K562 (cell line): Measurements from ENCODE around the gene BANK1. TPM values are rescaled to one million over a fixed set of nuclear protein-coding genes. Genes with fewer than 3 reads are reported as not detected.

Source experiments
- ATAC-seq: fragments of 200-7000 bp; cut with Tn5 transposase; 3 replicates; pipeline ENCODE4 v1.9.1; 2020; ENCODE audit warnings: moderate library complexity
- BruUV-seq: library from RNA; stranded (reverse); fragments of 400-500 nt; replicated peaks from 2 replicates; lab custom pipeline; 2021; lab: Mats Ljungman, UMichigan
- CTCF ChIA-PET: fragments of 300-600 bp; formaldehyde crosslinking; extraction: SDS; loops from one replicate; lab custom pipeline; 2021; ENCODE audit warnings: low intra/inter-chr PET ratio; lab: Yijun Ruan, JAX
- POLR2A ChIA-PET: fragments of 300-600, 350-650 bp; sonication (Branson Sonifier 250); formaldehyde crosslinking; extraction: SDS; loops from one replicate; lab custom pipeline; 2021; ENCODE audit warnings: antibody characterized with exemption, inconsistent platforms; lab: Yijun Ruan, JAX
- DNase-seq, 4 experiments: peaks; one replicate each; pipeline versions ENCODE4 v3.0.0 to v3.0.0-alpha.2; 2011 to 2018; ENCODE audit warnings: low spot score in 3 of 4, mixed read lengths in 3 of 4; ENCODE audit errors: extremely low read depth in 1 of 4
- FAIRE-seq: peaks from 2 replicates; lab custom pipeline; 2011; peaks lifted over from hg19 to GRCh38; lab: Jason Lieb, UNC
- H2AFZ ChIP-seq: 2 replicates; pipeline ENCODE4 v1.6.0; 2011; ENCODE audit warnings: low read depth, low read length, control low read depth, inconsistent platforms
- H3K27ac ChIP-seq: fragments of 200-600 bp; 3 replicates; pipeline ENCODE4 v1.8.0; 2011; ENCODE audit warnings: low read depth, mild to moderate bottlenecking, control low read depth, inconsistent platforms, low read length, moderate library complexity, mixed read lengths; ENCODE audit errors: extremely low read depth
- H3K27me3 ChIP-seq, 2 experiments: fragments of 300-600 bp in 1 of 2; 2 replicates in 1 of 2; 3 replicates in 1 of 2; pipeline versions ENCODE4 v1.6.0 to v1.8.0; 2011; ENCODE audit warnings: inconsistent platforms in 2 of 2, low read length in 2 of 2, mild to moderate bottlenecking in 1 of 2, mixed read lengths in 1 of 2, moderate library complexity in 1 of 2; ENCODE audit not compliant: control insufficient read depth in 2 of 2, insufficient read depth in 2 of 2
- H3K36me3 ChIP-seq: fragments of 300-600 bp; 3 replicates; pipeline ENCODE4 v1.8.0; 2011; ENCODE audit warnings: mild to moderate bottlenecking, low read length, inconsistent platforms; ENCODE audit not compliant: control insufficient read depth, insufficient read depth
- H3K4me1 ChIP-seq, 2 experiments: fragments of 200-600 bp in 1 of 2; replicated peaks in 1 of 2; 2 replicates in 1 of 2; 3 replicates in 1 of 2; pipeline versions ENCODE4 v1.5.1 to v1.8.0; 2011; ENCODE audit warnings: inconsistent platforms in 2 of 2, low read length in 2 of 2, mild to moderate bottlenecking in 1 of 2, mixed read lengths in 1 of 2, moderate library complexity in 1 of 2; ENCODE audit not compliant: control insufficient read depth in 2 of 2, insufficient read depth in 2 of 2
- H3K4me2 ChIP-seq: 2 replicates; pipeline ENCODE4 v1.6.1; 2011; ENCODE audit warnings: low read length, control low read depth, inconsistent platforms, mixed read lengths; ENCODE audit not compliant: insufficient read depth
- H3K4me3 ChIP-seq: fragments of 200-600 bp; sonication (generic), shearing (Covaris generic); 2 replicates; pipeline ENCODE4 v1.5.1; 2016; ENCODE audit warnings: control low read depth, inconsistent platforms
- H3K79me2 ChIP-seq: fragments of 200-600 bp; 3 replicates; pipeline ENCODE4 v1.8.0; 2011; ENCODE audit warnings: low read length, inconsistent platforms; ENCODE audit not compliant: control insufficient read depth, insufficient read depth
- H3K9ac ChIP-seq, 2 experiments: 2 replicates each; pipeline versions ENCODE4 v1.6.0 to v1.6.1; 2011; ENCODE audit warnings: low read depth in 2 of 2, low read length in 2 of 2, control low read depth in 1 of 2, inconsistent platforms in 1 of 2, mild to moderate bottlenecking in 1 of 2, mixed read lengths in 1 of 2; ENCODE audit not compliant: insufficient read depth in 1 of 2
- H3K9me1 ChIP-seq: one replicate; pipeline ENCODE4 v1.6.0; 2011; ENCODE audit warnings: inconsistent platforms, mild to moderate bottlenecking, low read length, moderate library complexity; ENCODE audit not compliant: control insufficient read depth, insufficient read depth
- H3K9me3 ChIP-seq: replicated peaks from 2 replicates; pipeline ENCODE4 v1.5.1; 2011; ENCODE audit warnings: low read depth, low read length, inconsistent platforms; ENCODE audit not compliant: control insufficient read depth, insufficient read depth
- H4K20me1 ChIP-seq: replicated peaks from 2 replicates; pipeline ENCODE4 v1.6.1; 2011; ENCODE audit warnings: low read length, inconsistent platforms, mixed read lengths; ENCODE audit not compliant: control insufficient read depth, insufficient read depth
- BCOR ChIP-seq: fragments of 450-650 bp; IDR thresholded peaks from 2 replicates; pipeline ENCODE4 v1.6.1; 2016
- CCAR2 ChIP-seq: fragments of 200-400 bp; formaldehyde crosslinking; IDR thresholded peaks from 2 replicates; pipeline ENCODE4 v1.6.1; 2017; ENCODE audit warnings: mild to moderate bottlenecking, low read depth, low read length
- SLC30A9 ChIP-seq: fragments of 250-450 bp; sonication (Bioruptor Pico); IDR thresholded peaks from 2 replicates; pipeline ENCODE4 v1.8.0; 2022; ENCODE audit warnings: mild to moderate bottlenecking, moderate library complexity
- ZNF76 ChIP-seq: fragments of 250-450 bp; sonication (Bioruptor Pico); IDR thresholded peaks from 2 replicates; pipeline ENCODE4 v1.4.0; 2020; ENCODE audit warnings: mild to moderate bottlenecking, moderate library complexity, borderline replicate concordance
- WGBS: fragments of 100-300 bp; shearing (Covaris generic); methylation state at CpG from one replicate; pipeline ENCODE4 v1.1.6; 2016; ENCODE audit warnings: low coverage, mixed read lengths; ENCODE audit not compliant: insufficient coverage; ENCODE audit errors: missing lambda C conversion rate; 5-methylcytosine and 5-hydroxymethylcytosine counted together
- in situ Hi-C: fragments of 300-500 bp; cut with MboI; formaldehyde crosslinking; loops from 4 replicates; pipeline ENCODE4 v1.15.0; 2018; ENCODE audit warnings: inconsistent platforms, mixed read lengths
- intact Hi-C: fragments of 100-400 bp; cut with micrococcal nuclease; formaldehyde crosslinking; loops from 2 replicates; pipeline ENCODE4 v1.14.2; 2022
- polyA plus RNA-seq, 8 experiments: library from polyadenylated mRNA; depleted of rRNA in 4 of 8; stranded (reverse) in 5 of 8; unstranded in 3 of 8; fragments of >200 nt; fragmentation: Nextera tagmentation in 2 of 8; fragmentation: Illumina TruSeq in 1 of 8; extraction: Ambion mirVana in 2 of 8; extraction: Trizol in 1 of 8; gene quantifications; 2 replicates each; pipeline versions ENCODE4 v1.2.1 to v1.2.3, GENCODE V29; 2011 to 2014; ENCODE audit warnings: inconsistent platforms in 1 of 8, missing spikeins in 1 of 8
- total RNA-seq, 7 experiments: library from RNA; depleted of rRNA in 6 of 7; stranded (reverse); fragments of >200 nt in 6 of 7; fragmentation: Illumina TruSeq in 2 of 7; extraction: Trizol in 2 of 7; gene quantifications; 2 replicates each; pipeline versions ENCODE4 v1.2.1 to v1.2.3, GENCODE V29; 2011 to 2021; ENCODE audit warnings: low replicate concordance in 1 of 7
- TF ChIP-seq, protein P1 (sequence below): fragments of 250-450 bp; sonication (Bioruptor Pico); IDR thresholded peaks from 2 replicates; pipeline ENCODE4 v1.5.0; 2022; ENCODE audit warnings: mild to moderate bottlenecking

The BANK1 gene
- total and polyA plus RNA-seq, 9 of the 15 experiments (the other 6 are each of a cell fraction or from before 2014, with no cell fraction given): not detected

DNA sequence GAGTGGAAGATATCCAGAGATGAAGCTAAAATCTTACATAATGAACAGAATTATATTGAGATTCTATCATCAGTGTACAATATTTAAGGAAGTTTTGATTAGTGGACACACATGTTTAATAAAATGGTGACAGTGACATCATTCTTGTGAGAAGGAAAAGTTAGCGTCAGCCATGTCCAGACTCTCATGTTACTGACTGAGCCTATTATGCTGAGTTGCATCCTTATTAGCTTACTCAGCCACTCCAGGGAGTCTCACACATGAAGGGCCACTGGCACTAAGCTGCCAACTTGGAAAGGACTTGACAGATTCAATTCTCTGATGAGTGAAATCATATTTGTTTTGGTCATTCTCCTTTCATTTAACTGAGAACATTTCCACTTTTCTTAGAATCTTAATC, 170.6 kb downstream of the BANK1 start (continued):
- TF ChIP-seq, protein P1, sequence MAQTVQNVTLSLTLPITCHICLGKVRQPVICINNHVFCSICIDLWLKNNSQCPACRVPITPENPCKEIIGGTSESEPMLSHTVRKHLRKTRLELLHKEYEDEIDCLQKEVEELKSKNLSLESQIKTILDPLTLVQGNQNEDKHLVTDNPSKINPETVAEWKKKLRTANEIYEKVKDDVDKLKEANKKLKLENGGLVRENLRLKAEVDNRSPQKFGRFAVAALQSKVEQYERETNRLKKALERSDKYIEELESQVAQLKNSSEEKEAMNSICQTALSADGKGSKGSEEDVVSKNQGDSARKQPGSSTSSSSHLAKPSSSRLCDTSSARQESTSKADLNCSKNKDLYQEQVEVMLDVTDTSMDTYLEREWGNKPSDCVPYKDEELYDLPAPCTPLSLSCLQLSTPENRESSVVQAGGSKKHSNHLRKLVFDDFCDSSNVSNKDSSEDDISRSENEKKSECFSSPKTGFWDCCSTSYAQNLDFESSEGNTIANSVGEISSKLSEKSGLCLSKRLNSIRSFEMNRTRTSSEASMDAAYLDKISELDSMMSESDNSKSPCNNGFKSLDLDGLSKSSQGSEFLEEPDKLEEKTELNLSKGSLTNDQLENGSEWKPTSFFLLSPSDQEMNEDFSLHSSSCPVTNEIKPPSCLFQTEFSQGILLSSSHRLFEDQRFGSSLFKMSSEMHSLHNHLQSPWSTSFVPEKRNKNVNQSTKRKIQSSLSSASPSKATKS (CRISPR knock-in tag): no peak
- no peak for TF ChIP-seq CCAR2
- TF ChIP-seq, all 486 proteins: peak for 0

DNA sequence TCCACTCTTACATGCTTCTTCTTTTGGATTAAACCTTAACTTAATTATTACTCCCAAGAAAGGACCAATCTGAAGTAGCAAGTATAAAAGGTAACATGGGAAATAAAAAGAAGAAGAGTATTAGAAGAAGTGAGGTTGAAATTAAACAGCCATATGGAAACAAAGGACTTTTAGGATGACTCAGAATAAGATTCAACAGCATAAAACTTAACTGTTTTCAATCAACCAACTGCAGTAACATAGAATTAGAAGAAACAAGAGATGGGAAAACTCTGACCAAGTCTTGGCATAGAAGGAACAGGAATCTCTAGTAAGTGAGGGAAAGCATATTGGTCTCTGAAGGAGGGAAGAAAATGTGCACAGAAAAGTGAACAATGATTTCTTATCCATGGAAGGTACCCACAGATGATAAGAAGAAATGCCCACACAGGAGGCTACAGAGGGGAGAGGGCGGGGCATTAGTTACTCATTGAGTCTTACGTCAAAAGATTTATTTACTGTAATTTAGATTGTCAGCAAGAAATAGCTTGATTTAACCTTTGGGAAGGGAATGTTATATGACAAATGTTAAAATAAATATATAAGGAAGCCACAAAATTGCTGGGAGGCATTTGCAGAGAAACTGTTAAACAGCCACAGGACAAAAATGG, 177.3 kb downstream of the BANK1 start:
- Histone ChIP-seq H3K4me3 (no peak overlapping the region), H3K9ac (no peak overlapping the region), H3K9me3 (no peaks in the 10 kb centered on the region), H3K4me1 (no peaks in the 10 kb centered on the region), H3K9me1 (no peaks in the 10 kb centered on the region), H3K4me2 (no peak overlapping the region), H2AFZ (no peak overlapping the region), H3K27me3 (no peaks in the 10 kb centered on the region), H3K27ac (no peak overlapping the region), H3K79me2 (no peaks in the 10 kb centered on the region), H3K36me3 (no peaks in the 10 kb centered on the region), H4K20me1 (no peaks in the 10 kb centered on the region)
- ChIA-PET CTCF (no interaction called here), POLR2A (no interaction called here)
- intact Hi-C loops (no loop called here), in situ Hi-C loops (no loop called here)
- ATAC-seq (no peak), DNase-seq (no peak), FAIRE-seq (no peak)
- TF ChIP-seq BCOR: no peak
- no peak for TF ChIP-seq CCAR2
- TF ChIP-seq ZNF76: no peak
- TF ChIP-seq SLC30A9 (CRISPR knock-in tag): no peak
- WGBS: 0% methylated on average over 2 of the region's 2 CpGs
- BruUV-seq: no TSS peak
